Inflammatory macrophage (primary cell): ENCODE results near the gene IDE.
A peak's percentile ranks its signal among the peaks of the same experiment; 100 is the strongest.
"Not testable (repeated sequence)": the region's sequence is repeated elsewhere in the genome, so short reads cannot be mapped to it uniquely, and the experiment has no call there.

Experiments
- DNase-seq, 2 donors: peaks; one replicate each; pipeline ENCODE4 v3.0.0-alpha.2; 2020 to 2022

The IDE gene

DNA sequence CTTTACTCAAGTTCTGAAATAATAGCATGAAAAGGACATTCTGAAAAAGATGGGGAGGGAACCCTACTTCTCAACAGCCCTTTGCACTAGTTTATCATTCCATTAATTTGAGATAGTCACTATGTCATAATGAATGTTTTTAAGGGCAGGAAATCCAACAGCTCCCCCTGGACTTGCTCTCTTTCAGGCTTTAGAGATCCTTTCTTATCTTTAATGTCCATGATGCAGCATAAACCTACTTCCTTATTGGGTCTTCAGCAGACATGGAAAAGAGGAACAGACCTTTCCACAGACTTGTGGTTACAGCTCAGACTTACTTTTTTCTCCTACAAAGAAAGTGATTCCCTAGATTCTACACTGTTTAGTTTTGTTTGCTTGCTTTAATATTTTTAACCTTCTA, 87.3 kb downstream of the IDE start:
- DNase-seq, result peak; percentile 79 to 86

DNA sequence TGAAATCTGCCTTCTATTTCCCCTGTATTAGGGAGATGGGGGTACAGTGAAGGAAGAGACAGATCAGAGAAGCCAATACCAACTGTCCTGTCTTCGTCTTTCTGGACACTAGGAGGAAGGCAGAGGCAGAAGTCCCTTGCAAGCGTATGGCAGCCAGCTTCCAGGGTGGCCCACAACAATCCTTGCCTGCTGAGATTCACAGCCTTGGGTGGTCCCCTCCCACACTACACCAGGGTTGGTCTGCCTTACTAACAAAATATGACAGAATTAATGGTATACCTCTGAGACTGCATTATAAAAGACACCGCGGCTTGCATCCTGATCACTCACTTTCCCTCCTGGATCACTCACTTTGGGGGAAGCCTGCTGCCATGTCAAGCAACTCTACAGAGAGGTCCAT, 90.4 kb downstream of the IDE start:
- DNase-seq, result no peak

DNA sequence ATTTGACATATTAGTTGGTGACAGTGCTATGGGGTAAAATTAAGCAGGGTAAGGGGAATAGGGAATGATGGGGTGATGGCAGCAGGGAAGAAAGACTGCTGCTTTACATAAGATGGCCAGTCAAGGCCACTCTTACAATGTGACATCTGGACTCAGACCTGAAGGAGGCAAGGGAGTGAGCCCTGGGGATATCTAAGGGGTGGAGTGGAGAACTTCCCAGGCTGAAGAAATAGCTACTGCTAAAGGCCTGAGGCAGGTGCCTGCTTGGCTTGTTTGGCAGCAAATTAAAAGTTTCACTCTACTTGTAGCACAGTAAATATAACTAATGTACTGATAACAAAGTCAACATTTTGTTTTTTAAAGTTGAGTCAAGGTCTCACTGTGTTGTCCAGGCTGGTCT, 93.5 kb downstream of the IDE start:
- DNase-seq, result no peak

DNA sequence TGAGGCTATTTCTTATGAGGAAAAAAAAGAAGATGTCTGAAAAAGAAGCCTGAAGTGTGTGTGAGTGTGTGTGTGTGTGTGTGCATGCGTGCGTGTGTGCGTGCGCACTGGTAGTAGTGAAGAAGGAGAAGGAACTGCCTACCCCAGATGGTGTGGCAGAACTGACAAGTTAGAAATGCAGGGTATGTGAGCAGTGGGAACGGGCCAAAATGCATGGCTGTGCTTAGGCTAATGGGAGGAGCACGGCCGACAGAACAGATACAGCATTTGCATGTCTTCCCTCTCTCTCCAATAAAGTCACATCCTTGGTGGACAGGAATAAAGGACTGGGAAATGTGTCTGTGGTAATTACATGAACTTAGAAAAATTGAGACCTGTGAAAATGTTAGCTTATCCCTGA, 94.3 kb downstream of the IDE start:
- DNase-seq, result no peak

GRCh38 chr10:92478536-92478935, 95.4 kb downstream of the IDE start:
- no peak for DNase-seq

DNA sequence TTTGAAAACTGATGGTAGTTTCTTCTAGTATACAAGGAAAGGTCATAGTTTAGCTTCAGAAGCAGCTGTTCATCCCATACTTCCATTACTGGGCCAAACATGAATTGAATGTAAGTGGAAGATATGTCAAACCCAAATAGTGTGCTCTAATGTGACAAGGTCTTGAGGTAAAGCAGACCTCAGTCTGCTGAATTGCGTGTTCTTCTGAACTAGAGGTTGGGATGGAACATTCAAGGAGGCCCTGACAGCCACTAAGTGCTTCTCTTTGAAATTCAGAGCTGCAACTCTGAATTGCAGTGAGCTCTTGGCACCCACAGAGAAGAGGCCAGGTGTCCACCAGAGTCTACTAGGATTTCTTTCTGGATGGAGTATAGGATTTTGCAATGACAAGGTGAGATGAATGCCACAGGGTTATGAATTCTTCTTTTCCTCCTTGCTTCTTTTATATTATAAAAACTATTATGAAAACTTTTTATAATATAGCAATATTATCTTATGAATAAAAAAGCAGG, 98.5 kb downstream of the IDE start:
- no peak for DNase-seq

DNA sequence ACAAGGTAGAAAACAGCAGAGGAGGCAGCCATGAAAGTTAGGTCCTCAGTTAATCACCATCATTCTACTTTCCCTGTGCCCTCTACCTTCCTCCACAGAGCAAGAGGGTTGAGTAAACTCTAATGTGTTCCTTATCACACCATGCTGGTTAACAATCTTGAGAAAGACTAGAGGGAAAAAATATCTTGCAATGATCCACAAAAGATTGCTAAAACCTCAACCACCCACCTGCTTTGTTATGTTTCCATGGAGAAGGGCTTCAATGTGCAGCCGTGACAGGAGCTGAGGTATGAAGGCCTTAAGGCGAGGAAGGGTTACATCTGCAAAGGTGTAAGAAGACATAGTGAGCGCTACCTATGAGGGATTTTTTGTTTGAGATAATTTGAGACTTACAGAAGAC, 103.9 kb downstream of the IDE start:
- DNase-seq, result no peak

DNA sequence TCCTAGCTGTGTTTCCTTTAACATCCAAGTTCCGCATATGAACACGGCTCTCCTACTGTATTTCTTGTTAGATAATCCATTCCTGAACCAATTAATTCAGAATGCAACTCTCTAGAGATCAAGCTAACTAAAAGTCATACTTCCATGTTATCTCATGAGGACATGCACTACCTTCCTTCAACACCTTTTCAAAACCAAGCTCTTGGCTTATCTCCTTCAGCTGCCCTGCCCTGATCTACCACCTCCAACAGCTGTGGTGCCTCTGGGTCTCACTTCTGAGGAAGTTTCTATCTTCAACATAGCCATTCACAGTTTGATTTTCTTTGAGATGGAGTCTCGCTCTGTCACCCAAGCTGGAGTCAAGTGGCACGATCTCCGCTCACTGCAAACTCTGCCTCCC, 109.5 kb downstream of the IDE start:
- no peak for DNase-seq

DNA sequence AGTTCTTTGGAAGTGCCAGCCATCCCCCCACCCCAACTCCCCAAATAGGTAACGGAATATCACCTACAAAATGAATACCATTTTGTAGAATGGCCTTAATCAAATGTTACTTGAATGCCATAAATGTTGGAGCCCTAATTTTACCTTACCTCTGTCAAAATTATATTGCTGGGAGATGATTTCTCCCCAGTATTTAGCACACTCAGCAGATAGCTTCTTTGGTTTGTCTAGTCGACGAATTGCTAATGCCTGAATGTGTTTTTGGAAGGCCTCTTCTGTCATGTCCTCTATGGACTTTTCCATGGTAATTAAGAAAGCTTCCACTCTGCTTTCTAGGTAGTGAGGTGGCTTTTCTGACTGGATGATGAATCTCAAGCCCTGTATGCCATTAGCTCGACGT, 110.3 kb downstream of the IDE start:
- no peak for DNase-seq

DNA sequence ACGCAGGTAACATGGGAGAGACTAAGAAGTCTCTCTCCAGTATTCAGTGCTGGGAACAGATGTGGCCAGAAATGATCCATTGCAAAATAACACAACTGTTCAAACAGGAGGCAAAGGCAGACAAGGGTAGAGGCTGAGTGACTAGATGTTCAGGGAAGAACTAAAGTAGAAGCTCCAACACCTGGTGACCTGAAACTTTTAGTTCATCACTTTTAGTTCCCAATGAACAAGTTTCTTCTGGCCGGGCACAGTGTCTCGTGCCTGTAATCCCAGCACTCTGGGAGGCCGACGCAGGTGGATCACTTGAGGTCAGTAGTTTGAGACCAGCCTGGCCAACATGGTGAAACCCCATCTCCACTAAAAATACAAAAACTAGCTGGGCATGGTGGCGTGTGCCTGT, 118.9 kb downstream of the IDE start:
- DNase-seq, result not testable (repeated sequence)

DNA sequence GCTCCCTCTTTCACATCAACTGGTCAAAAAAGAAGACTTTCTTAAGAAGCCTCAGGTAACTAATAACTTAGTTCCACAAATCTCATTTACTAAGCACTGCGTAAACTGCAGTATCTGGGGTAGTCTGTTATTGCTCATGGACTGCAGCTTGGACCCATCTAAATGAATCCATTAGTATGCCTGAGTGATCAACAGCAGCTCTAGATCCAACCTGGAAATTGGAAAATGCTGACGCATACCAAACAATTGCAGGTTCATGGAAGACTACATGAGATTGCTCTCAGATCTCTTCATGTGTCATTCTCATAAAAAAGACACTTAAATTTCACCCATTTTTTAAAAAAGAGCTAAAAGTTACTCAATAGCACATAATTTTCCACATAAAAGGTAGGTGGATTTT, 121.6 kb downstream of the IDE start:
- DNase-seq, result no peak

DNA sequence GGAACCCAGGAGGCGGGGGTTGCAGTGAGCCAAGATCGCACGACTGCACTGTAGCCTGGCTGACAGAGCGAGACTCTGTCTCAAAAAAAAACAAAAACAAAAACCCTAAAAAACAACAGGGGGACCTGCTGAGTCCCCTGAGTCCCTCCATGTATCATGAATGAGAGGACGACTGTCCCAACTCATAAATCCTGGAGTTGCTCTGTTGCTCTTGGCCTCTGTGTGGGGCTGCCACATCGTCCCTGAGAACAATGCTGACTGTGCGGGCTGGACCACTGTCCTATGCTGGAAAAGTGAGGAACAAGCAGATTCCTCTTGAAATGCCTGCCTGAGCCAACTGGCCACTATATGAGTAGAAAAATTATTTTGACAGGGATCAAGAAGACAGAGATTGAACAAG, 122.5 kb downstream of the IDE start:
- no peak for DNase-seq

- DNase-seq, result no peak
Measured at GRCh38 chr10:92450896-92451295, 123.0 kb downstream of the IDE start.

GRCh38 chr10:92440578-92440977, 133.3 kb downstream of the IDE start:
- no peak for DNase-seq

GRCh38 chr10:92438220-92438619, 135.7 kb downstream of the IDE start:
- DNase-seq, result no peak

GRCh38 chr10:92436611-92437010, 137.3 kb downstream of the IDE start:
- DNase-seq, result no peak

DNA sequence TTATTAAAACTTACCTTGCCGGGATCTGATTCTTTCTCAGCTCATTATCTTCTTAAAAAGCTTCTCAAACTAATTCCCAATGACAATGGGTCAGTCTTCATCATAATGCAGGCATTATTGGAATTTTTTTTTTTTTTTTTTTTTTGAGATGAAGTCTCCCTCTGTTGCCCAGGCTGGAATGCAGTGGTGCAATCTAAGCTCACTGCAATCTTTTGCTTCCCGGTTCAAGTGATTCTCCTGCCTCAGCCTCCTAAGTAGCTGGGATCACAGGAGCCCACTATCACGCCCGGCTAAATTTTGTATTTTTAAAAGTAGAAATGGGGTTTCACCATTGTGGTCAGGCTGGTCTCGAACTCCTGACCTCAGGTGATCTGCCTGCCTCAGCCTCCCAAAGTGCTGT, 137.8 kb downstream of the IDE start:
- DNase-seq, result not testable (repeated sequence)

DNA sequence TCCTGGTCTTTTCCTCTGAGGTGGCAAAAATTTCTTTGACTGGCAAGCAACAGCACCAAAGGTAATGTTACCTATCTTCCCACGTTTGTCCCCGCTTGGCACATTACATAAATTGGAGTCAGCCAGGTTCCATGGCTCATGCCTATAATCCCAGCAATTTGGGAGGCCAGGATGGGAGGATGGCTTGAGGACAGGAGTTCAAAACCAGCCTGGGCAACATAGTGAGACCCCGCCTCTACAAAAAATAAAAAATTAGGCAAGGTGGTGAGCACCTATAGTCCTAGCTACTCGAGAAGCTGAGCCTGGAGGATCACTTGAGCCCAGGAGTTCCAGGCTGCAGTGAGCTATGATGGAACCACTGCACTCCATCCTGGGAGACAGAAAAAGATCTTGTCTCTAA, 139.5 kb downstream of the IDE start:
- DNase-seq, result no peak

DNA sequence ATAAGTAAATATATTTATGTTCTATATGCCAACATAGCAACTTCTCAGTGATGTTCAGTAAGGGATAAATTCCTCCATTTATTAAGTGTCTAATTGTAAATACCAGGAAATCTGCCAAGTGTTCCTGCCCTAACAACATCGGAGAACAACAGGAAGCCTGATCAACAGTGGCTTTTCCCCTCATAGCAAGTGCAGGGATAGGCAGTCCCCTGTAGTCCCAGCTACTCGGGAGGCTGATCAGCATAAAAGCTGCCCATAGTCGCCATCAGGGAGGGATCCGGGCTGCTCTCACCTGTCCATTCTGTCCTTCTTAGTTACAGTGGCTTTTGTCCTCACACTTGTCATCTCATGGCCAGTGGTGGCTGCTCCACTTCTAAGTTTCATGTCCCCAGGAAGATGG, 141.3 kb downstream of the IDE start:
- no peak for DNase-seq

GRCh38 chr10:92430103-92430502, 143.8 kb downstream of the IDE start:
- DNase-seq, result peak in 1 of 2 donors; percentile 4

DNA sequence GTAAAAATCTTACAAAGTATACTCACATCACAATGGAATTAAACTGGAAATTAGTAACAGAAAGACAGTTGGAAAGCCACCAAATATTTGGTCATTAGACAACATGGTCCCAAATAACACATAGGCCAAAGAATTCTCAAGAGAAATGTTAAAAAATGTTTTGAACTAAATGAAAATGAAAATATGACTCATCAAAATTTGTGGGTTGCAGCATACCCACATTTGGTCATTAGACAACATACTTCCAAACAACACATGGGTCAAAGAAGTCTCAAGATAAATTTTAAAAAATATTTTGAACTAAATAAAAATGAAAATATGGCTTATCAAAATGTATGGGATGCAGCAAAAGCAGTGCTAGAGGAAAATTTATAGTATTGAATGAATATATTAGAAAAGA, 152.3 kb downstream of the IDE start:
- no peak for DNase-seq

DNA sequence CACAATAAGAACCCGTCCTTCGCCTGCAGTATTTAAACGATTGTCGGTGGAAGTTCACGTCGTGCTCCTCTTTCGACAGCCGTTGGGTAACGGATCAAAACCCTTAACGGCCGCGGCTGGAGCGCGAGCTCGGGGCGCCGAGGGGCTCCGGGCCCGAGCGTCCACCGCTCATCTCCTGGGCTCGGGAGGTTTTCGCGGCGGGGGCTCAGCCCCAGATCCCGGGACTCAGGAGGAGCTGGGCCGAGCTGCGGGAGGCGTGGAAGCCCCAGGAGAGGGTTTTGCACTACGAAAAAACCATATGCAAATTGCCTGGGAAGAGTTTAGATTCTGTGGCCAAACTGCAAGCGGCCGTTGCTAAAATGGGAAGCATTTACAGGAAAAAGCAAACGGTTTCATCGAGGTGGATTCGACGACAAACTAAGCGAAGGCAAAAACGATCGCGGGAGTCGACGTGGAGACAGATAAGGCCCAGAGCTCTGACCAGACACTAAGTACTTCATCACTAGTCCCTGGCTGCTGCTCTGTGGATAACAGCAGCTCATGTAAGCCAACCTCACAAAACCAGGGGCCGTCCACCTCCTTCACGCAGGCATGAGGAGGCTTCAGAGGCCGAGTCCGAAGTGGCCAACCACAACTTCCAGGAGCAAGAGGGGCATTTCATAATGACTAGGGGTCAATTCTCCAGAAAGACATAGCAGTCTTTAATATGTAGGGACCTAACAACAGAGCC, 153.2 kb downstream of the IDE start:
- peak; percentile 17 to 19 for DNase-seq

GRCh38 chr10:92419740-92420545, 153.9 kb downstream of the IDE start:
- DNase-seq, result peak; percentile 46 to 60

DNA sequence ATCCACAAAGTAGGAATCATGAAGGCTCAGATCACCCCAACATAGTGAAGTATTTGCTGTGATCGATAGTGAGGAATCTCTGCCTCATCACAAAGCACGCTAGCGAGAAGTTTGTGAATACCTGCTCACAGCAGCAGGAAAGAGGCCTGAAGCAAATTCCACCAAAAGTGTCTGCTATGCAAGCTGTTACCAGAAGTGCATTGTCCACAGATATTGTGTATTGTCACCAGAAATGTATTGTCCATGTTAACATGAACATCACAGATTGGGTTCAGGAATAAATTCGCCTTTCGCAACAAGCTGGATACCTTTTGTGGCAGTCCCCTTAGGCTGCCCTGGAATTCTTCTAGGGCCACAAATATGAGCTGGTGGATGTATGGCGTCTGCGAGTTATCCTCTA, 155.0 kb downstream of the IDE start:
- no peak for DNase-seq
